OCI-M2 (cell line): ENCODE measurements around the gene VWA3A.

Source experiments
- DNase-seq: peaks from one replicate; lab custom pipeline; 2025; ENCODE audit not compliant: unreplicated experiment; lab: John Stamatoyannopoulos, UW

VWA3A gene

GRCh38 chr16:22198547-22199293, 106.4 kb downstream of the VWA3A start:
- no peak for DNase-seq

GRCh38 chr16:22202261-22202637, 109.9 kb downstream of the VWA3A start:
- DNase-seq, result no peak

- no peak for DNase-seq
Measured at GRCh38 chr16:22203091-22203490, 110.8 kb downstream of the VWA3A start.

- DNase-seq, result no peak
Measured at GRCh38 chr16:22204091-22204655, 111.8 kb downstream of the VWA3A start.

- DNase-seq, result no peak
Measured at GRCh38 chr16:22205577-22206012, 113.3 kb downstream of the VWA3A start.

GRCh38 chr16:22206013-22206841, 113.9 kb downstream of the VWA3A start, which contains the start of gene EEF2K:
TSS of gene EEF2K (plus strand) at chr16:22206278. CDS start at chr16:22225730, 19,452 bp downstream.
- peak; percentile 87 for DNase-seq
